ENCODE results near the gene ENKUR.

- TF ChIP-seq POLR2A (IDR thresholded peaks at IDR 0.05) (no peak), CTCF (IDR thresholded peaks at IDR 0.05) (no peak)
Observed at GRCh38 chr10:25015828-25016375, at the start of gene ENKUR.
